AG09319 (cell line): ENCODE data around the gene GAS5.

ENCODE experiments used
- DNase-seq: peaks from one replicate; pipeline ENCODE4 v3.0.0-alpha.2; 2010; ENCODE audit warnings: low read depth; ENCODE audit errors: extremely low read depth
- TF ChIP-seq, protein P1 (sequence below): IDR thresholded peaks from 2 replicates; pipeline ENCODE4 v1.5.1; 2011; ENCODE audit warnings: low read depth, mild to moderate bottlenecking, inconsistent platforms, low read length, moderate library complexity

Gene GAS5

DNA sequence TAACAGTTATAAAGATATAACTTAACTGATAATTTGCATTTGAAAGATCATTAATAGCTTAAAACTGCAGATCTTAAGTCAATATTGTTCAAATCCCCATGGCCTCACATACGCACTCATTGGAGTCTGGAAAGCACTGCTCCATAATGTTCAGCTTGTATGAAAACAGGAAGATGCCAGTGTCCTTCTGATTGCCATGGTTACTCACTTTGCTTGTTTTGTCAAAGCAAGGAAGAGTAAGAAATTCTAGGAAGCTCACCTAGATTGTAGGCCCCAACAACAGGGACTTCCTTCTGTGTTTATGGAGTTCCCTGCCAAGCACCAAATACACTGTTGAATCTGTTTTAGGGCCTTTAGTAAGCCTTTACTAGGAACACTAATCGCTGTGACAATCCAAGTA lies 10.9 kb downstream of the GAS5 start:
- TF ChIP-seq, protein P1, sequence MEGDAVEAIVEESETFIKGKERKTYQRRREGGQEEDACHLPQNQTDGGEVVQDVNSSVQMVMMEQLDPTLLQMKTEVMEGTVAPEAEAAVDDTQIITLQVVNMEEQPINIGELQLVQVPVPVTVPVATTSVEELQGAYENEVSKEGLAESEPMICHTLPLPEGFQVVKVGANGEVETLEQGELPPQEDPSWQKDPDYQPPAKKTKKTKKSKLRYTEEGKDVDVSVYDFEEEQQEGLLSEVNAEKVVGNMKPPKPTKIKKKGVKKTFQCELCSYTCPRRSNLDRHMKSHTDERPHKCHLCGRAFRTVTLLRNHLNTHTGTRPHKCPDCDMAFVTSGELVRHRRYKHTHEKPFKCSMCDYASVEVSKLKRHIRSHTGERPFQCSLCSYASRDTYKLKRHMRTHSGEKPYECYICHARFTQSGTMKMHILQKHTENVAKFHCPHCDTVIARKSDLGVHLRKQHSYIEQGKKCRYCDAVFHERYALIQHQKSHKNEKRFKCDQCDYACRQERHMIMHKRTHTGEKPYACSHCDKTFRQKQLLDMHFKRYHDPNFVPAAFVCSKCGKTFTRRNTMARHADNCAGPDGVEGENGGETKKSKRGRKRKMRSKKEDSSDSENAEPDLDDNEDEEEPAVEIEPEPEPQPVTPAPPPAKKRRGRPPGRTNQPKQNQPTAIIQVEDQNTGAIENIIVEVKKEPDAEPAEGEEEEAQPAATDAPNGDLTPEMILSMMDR: no peak
- DNase-seq: no peak

DNA sequence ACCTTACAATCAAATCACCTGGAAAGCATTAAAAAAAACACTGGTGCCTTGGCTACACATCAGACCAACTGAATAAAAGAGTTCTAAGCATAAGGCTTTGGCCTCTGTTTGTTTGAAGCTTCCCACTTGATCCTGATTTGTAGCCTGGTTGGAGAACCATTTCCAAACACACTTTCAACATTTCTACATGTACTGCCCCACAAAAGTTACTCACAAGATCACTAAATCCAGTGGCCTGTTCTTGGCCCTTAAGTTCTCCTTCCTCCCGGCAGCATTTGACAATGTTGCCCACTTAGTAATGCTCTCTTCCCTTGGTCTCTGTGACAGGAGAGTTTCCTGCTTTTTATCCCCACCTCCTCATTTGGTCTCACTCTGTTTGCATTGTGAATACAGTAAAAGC lies 11.8 kb downstream of the GAS5 start:
- no peak for DNase-seq
- TF ChIP-seq, protein P1: no peak

DNA sequence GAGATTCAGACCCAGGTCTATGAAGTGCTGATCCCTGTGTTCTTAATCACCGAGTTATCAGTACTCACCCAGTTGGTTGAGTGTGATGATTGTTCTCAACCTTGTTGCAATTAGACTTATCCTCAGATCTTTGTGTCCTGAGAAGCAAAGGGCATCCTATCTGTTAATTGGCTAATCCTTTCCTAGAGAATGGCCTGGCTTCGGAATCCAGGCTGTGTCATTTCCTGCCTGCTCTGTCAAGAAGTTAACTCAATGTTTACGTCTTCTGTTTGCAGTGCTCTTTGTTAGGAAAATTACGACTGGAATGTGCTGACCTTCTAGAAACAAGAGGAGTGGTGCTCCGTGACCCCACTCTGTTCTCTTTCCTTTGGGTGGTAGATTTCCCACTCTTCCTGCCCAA lies 14.7 kb downstream of the GAS5 start:
- no peak for DNase-seq
- TF ChIP-seq, protein P1: no peak

DNA sequence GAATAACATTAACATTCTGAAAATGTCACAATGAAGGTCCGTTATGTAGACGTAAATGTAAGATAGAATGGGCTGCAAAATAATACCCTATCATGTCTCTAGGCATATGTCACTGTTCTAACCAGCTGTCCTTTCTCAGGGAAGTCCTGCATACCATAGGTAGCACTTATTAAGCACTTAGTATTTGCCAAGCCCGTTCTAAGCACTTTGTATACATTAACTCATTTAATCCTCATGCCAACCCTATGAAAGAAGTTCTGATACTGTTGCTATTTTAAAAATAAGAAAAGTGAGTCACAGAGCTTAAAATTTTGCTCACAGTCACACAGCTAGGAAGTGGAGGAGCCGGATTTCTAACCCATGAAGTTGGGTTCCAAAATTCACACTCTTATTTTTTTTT lies 15.7 kb downstream of the GAS5 start:
- no peak for DNase-seq
- TF ChIP-seq, protein P1: no peak

DNA sequence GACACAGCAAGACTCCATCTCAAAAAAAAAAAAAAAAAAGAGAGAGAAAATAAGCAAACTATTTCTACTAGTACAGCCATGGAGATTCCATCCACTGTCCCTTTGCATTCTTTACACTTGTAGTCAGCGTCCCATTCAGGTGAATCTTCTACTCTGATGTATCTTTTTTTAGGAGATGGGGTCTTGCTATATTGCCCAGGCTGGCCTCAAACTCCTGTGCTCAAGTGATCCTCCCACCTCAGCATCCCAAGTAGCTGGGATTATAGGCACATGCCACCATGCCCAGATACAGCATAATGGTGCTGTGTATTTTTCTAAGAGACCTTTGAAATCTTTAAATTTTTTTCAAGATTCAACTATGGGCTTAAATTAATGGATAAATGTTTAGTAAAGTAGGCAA lies 35.0 kb downstream of the GAS5 start:
- TF ChIP-seq, protein P1: no peak
- DNase-seq: no peak

DNA sequence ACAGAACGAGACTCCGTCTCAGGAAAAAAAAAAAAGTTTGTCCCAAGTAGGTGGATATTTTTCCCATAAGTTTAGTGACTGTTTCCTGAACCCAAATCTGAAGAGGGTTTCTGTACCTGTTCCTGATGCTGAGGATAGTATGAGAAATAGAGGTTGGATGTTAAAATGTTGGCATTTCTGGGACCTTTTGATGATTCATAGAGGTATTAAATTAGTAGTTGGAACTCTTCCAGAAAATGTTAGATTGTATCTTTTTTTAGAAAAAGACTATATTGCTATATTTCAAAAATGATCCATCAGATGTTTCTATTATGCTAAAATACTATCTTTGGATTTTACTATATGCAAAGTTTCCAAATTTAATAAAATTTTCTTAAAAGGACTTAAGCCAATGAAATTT lies 40.2 kb downstream of the GAS5 start:
- no peak for DNase-seq
- TF ChIP-seq, protein P1: no peak

DNA sequence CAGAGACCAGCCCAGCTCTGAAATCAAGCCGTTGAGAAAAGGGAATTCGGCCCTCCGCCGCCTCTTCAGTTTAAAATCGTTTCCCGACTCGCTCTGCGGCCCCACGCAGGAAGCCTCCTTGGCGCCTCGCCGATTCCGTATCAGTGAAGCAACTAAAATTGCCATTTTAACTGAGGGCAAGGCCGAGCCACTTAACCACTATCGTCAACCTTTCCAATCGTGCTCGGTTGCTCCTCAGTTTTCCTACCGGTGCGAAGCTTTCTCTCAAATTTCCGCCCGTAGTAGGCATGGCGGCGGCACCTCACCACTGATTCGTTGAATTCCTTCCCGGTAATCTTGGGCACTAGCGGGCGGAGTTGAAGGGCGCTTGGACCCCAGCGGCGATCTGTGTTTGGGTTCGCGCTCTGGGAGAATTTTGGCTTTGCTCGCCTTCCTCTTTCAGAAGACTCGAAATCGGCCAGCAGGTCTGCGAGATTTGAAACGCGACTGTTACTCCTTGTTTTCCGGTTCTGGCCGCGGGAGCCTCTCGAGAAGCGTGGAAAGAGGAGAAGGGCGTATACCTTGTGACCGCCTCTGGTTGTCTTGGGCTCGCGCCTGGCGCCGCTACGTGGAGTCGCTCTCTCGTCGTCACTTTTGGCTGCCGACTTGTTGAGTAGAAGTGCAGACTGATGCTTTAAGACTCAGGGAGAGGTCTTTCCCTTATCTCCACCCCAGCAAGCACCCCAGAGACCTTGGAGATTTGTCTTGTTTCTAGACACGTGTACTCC lies 43.3 kb downstream of the GAS5 start, which contains the start of the genes CENPL and DARS2:
CENPL (minus strand) TSS at position 569 of the 767 bp plus-strand sequence. CDS start 13,584 bp downstream, outside the sequence.
DARS2 (plus strand) TSS at position 359 of the 767 bp plus-strand sequence. CDS start 557 bp downstream, outside the sequence.
- DNase-seq: peak; percentile 95
- TF ChIP-seq, protein P1: no peak
